GM18517 (cell line): ENCODE measurements around the gene PP2D1.
"Not testable (repeated sequence)": the region's sequence is repeated elsewhere in the genome, so short reads cannot be mapped to it uniquely, and the experiment has no call there.

ENCODE experiments used
- ATAC-seq: cut with Tn5 transposase; IDR thresholded peaks from one replicate; pipeline ENCODE4 v1.9.1; 2021; ENCODE audit warnings: mild to moderate bottlenecking, moderate library complexity; ENCODE audit not compliant: unreplicated experiment

PP2D1 gene

GRCh38 chr3:19972054-19972453, 40.0 kb downstream of the PP2D1 start:
- no peak for ATAC-seq

GRCh38 chr3:19970327-19970726, 41.7 kb downstream of the PP2D1 start:
- no peak for ATAC-seq

GRCh38 chr3:19967812-19968211, 44.3 kb downstream of the PP2D1 start:
- ATAC-seq = no peak

GRCh38 chr3:19967208-19967607, 44.9 kb downstream of the PP2D1 start:
- no peak for ATAC-seq

- no peak for ATAC-seq
Observed at GRCh38 chr3:19961960-19962359, 50.1 kb downstream of the PP2D1 start.

GRCh38 chr3:19960696-19961095, 51.4 kb downstream of the PP2D1 start:
- ATAC-seq = no peak

GRCh38 chr3:19959505-19959904, 52.6 kb downstream of the PP2D1 start:
- ATAC-seq = no peak

GRCh38 chr3:19957354-19957753, 54.7 kb downstream of the PP2D1 start:
- not testable (repeated sequence) for ATAC-seq

GRCh38 chr3:19954676-19955075, 57.4 kb downstream of the PP2D1 start:
- ATAC-seq = no peak

GRCh38 chr3:19950316-19950715, 61.7 kb downstream of the PP2D1 start:
- ATAC-seq = no peak

- ATAC-seq = no peak
Observed at GRCh38 chr3:19948226-19948591, 63.9 kb downstream of the PP2D1 start.

GRCh38 chr3:19947549-19948225, 64.4 kb downstream of the PP2D1 start:
- ATAC-seq = peak; percentile 22

- ATAC-seq = peak; percentile 97
Observed at GRCh38 chr3:19946832-19947548, 65.1 kb downstream of the PP2D1 start, which contains the start of gene RAB5A. Gene RAB5A, plus strand, starts transcription at chr3:19947097. Its CDS starts 3,802 bp downstream, at chr3:19950899.

- peak; percentile 6 for ATAC-seq
Observed at GRCh38 chr3:19945969-19946831, 65.9 kb downstream of the PP2D1 start.

- no peak for ATAC-seq
Observed at GRCh38 chr3:19945534-19945933, 66.5 kb downstream of the PP2D1 start.

- ATAC-seq = no peak
Observed at GRCh38 chr3:19940643-19941042, 71.4 kb downstream of the PP2D1 start.

GRCh38 chr3:19938295-19938627, 73.8 kb downstream of the PP2D1 start:
- no peak for ATAC-seq

- ATAC-seq = no peak
Observed at GRCh38 chr3:19937459-19938294, 74.4 kb downstream of the PP2D1 start.
